H9 (cell line): ENCODE measurements around the gene MYO7A. TPM values are rescaled to one million over a fixed set of nuclear protein-coding genes. Genes with fewer than 3 reads are reported as not detected.

Experiments
- DNase-seq: peaks from one replicate; pipeline ENCODE4 v3.0.0-alpha.2; 2017
- H2AFZ ChIP-seq: one replicate; pipeline ENCODE4 v1.6.1; 2013; ENCODE audit warnings: mild to moderate bottlenecking, low read length, control low read depth, moderate library complexity
- H2AK5ac ChIP-seq: 2 replicates; pipeline ENCODE4 v1.6.1; 2013; ENCODE audit warnings: low read length, control low read depth, mixed read lengths; ENCODE audit not compliant: insufficient read length
- H2BK120ac ChIP-seq: one replicate; pipeline ENCODE4 v1.6.1; 2013; ENCODE audit warnings: low read depth, mild to moderate bottlenecking, low read length, control low read depth, inconsistent platforms; ENCODE audit not compliant: poor library complexity, severe bottlenecking
- H2BK12ac ChIP-seq: 2 replicates; pipeline ENCODE4 v1.6.1; 2013; ENCODE audit warnings: low read length, control low read depth, mixed read lengths, low read depth; ENCODE audit not compliant: insufficient read length
- H2BK15ac ChIP-seq: 2 replicates; pipeline ENCODE4 v1.6.1; 2013; ENCODE audit warnings: low read depth, low read length, control low read depth
- H2BK20ac ChIP-seq: one replicate; pipeline ENCODE4 v1.6.1; 2013; ENCODE audit warnings: low read depth, mild to moderate bottlenecking, low read length, control low read depth, inconsistent platforms; ENCODE audit not compliant: poor library complexity, severe bottlenecking
- H2BK5ac ChIP-seq: 2 replicates; pipeline ENCODE4 v1.6.1; 2013; ENCODE audit warnings: low read length, control low read depth, mixed read lengths; ENCODE audit not compliant: insufficient read length
- H3K14ac ChIP-seq: 2 replicates; pipeline ENCODE4 v1.6.1; 2013; ENCODE audit warnings: low read length, control low read depth; ENCODE audit not compliant: insufficient read depth
- H3K18ac ChIP-seq: 2 replicates; pipeline ENCODE4 v1.6.1; 2013; ENCODE audit warnings: low read depth, mild to moderate bottlenecking, mixed read lengths, low read length, control low read depth; ENCODE audit not compliant: insufficient read length
- H3K23ac ChIP-seq: 2 replicates; pipeline ENCODE4 v1.6.1; 2013; ENCODE audit warnings: low read length, control low read depth, mixed read lengths, low read depth; ENCODE audit not compliant: insufficient read length
- H3K23me2 ChIP-seq: 2 replicates; pipeline ENCODE4 v1.6.1; 2013; ENCODE audit warnings: low read depth, mild to moderate bottlenecking, mixed read lengths, low read length, control low read depth; ENCODE audit not compliant: insufficient read length, poor library complexity, severe bottlenecking
- H3K27ac ChIP-seq: 2 replicates; pipeline ENCODE4 v1.5.1; 2013; ENCODE audit warnings: low read length, control low read depth, mixed read lengths, low read depth; ENCODE audit not compliant: insufficient read length
- H3K27me3 ChIP-seq: 2 replicates; pipeline ENCODE4 v1.6.1; 2013; ENCODE audit warnings: low read length, control low read depth, inconsistent platforms; ENCODE audit not compliant: insufficient read depth
- H3K4ac ChIP-seq: 2 replicates; pipeline ENCODE4 v1.6.1; 2013; ENCODE audit warnings: low read depth, mild to moderate bottlenecking, control low read depth, inconsistent platforms, low read length, moderate library complexity
- H3K4me1 ChIP-seq: 2 replicates; pipeline ENCODE4 v1.6.1; 2013; ENCODE audit warnings: low read length, control low read depth, inconsistent platforms; ENCODE audit not compliant: insufficient read depth
- H3K4me2 ChIP-seq: 2 replicates; pipeline ENCODE4 v1.6.1; 2013; ENCODE audit warnings: low read length, control low read depth, mixed read lengths; ENCODE audit not compliant: insufficient read length, insufficient read depth
- H3K56ac ChIP-seq: 2 replicates; pipeline ENCODE4 v1.6.1; 2013; ENCODE audit warnings: low read depth, mild to moderate bottlenecking, mixed read lengths, low read length, control low read depth; ENCODE audit not compliant: insufficient read length
- H3K79me1 ChIP-seq: 2 replicates; pipeline ENCODE4 v1.6.1; 2013; ENCODE audit warnings: low read depth, mild to moderate bottlenecking, moderate library complexity, low read length, control low read depth, inconsistent platforms; ENCODE audit not compliant: insufficient read depth, poor library complexity, severe bottlenecking
- H3K79me2 ChIP-seq: 2 replicates; pipeline ENCODE4 v1.6.1; 2013; ENCODE audit warnings: low read length, control low read depth, inconsistent platforms; ENCODE audit not compliant: insufficient read depth
- H3K9ac ChIP-seq: 2 replicates; pipeline ENCODE4 v1.6.1; 2013; ENCODE audit warnings: low read length, control low read depth, mixed read lengths; ENCODE audit not compliant: insufficient read length; ENCODE audit errors: extremely low read depth
- H3K9me3 ChIP-seq: one replicate; pipeline ENCODE4 v1.6.1; 2013; ENCODE audit warnings: low read depth, low read length, inconsistent platforms; ENCODE audit not compliant: control insufficient read depth
- H3T11ph ChIP-seq: one replicate; pipeline ENCODE4 v1.6.1; 2013; ENCODE audit warnings: mild to moderate bottlenecking, low read length, control low read depth, inconsistent platforms
- H4K20me1 ChIP-seq: one replicate; pipeline ENCODE4 v1.6.1; 2013; ENCODE audit not compliant: control insufficient read depth, insufficient read length, insufficient read depth
- H4K5ac ChIP-seq: 2 replicates; pipeline ENCODE4 v1.6.1; 2013; ENCODE audit warnings: low read depth, mild to moderate bottlenecking, mixed read lengths, low read length, control low read depth; ENCODE audit not compliant: insufficient read length
- H4K8ac ChIP-seq: replicated peaks from 2 replicates; pipeline ENCODE4 v1.6.1; 2013; ENCODE audit warnings: low read length, control low read depth, mixed read lengths, low read depth; ENCODE audit not compliant: insufficient read length
- H4K91ac ChIP-seq: 2 replicates; pipeline ENCODE4 v1.6.1; 2013; ENCODE audit warnings: low read depth, mild to moderate bottlenecking, moderate library complexity, mixed read lengths, low read length, control low read depth; ENCODE audit not compliant: insufficient read length
- H3K27ac Mint-ChIP-seq, 3 experiments: 2 replicates in 2 of 3; 3 replicates in 1 of 3; pipeline ENCODE4 v1.8.0; 2020 to 2021; ENCODE audit warnings: mixed read lengths in 3 of 3, mild to moderate bottlenecking in 1 of 3, moderate library complexity in 1 of 3
- H3K27me3 Mint-ChIP-seq: 2 replicates; pipeline ENCODE4 v1.8.0; 2021; ENCODE audit warnings: low read depth, mild to moderate bottlenecking, moderate library complexity, mixed read lengths
- H3K36me3 Mint-ChIP-seq, 3 experiments: 2 replicates in 2 of 3; 3 replicates in 1 of 3; pipeline ENCODE4 v1.8.0; 2020 to 2021; ENCODE audit warnings: low read depth in 3 of 3, mixed read lengths in 3 of 3; ENCODE audit not compliant: insufficient read depth in 1 of 3
- H3K4me1 Mint-ChIP-seq, 2 experiments: 2 replicates each; pipeline ENCODE4 v1.8.0; 2020; ENCODE audit warnings: mixed read lengths in 2 of 2
- H3K4me3 Mint-ChIP-seq, 2 experiments: 2 replicates in 1 of 2; 3 replicates in 1 of 2; pipeline ENCODE4 v1.8.0; 2020 to 2021; ENCODE audit warnings: mild to moderate bottlenecking in 2 of 2, mixed read lengths in 2 of 2, moderate library complexity in 1 of 2
- H3K9me3 Mint-ChIP-seq, 2 experiments: 2 replicates in 1 of 2; 3 replicates in 1 of 2; pipeline ENCODE4 v1.8.0; 2020; ENCODE audit warnings: mild to moderate bottlenecking in 2 of 2, mixed read lengths in 2 of 2, moderate library complexity in 1 of 2
- CTCF ChIP-seq: fragments of 200-600 bp; sonication (generic); conservative IDR thresholded peaks from 3 replicates; pipeline ENCODE4 v1.8.0; 2021; ENCODE audit warnings: antibody characterized with exemption, mild to moderate bottlenecking
- WGBS: extraction: QIAGEN DNeasy Blood & Tissue Kit; methylation state at CpG from one replicate; pipeline ENCODE4 v1.1.7; 2013; ENCODE audit warnings: missing lambda C conversion rate, low lambda C conversion rate, mixed read lengths; ENCODE audit not compliant: insufficient read length; ENCODE audit errors: extremely low coverage; 5-methylcytosine and 5-hydroxymethylcytosine counted together
- total RNA-seq: library from RNA; stranded (reverse); gene quantifications from 2 replicates; pipeline ENCODE4 v1.2.1, GENCODE V29; 2021

MYO7A gene
- total RNA-seq, 1 experiment from 2014 or later = 1.6 TPM

- Histone ChIP-seq H2BK12ac (no peak overlapping the region), H3K27ac (no peak overlapping the region), H2BK120ac (no peak overlapping the region), H3T11ph (no peak overlapping the region), H3K79me1 (no peaks in the 10 kb centered on the region), H3K4me2 (no peak overlapping the region), H2BK20ac (no peak overlapping the region), H4K91ac (no peak overlapping the region), H3K79me2 (no peaks in the 10 kb centered on the region), H3K23ac (no peak overlapping the region), H2AFZ (no peak overlapping the region), H2AK5ac (no peak overlapping the region), H4K5ac (no peak overlapping the region), H3K23me2 (no peaks in the 10 kb centered on the region), H3K9me3 (no peaks in the 10 kb centered on the region), H2BK15ac (no peak overlapping the region), H3K27me3 (no peaks in the 10 kb centered on the region), H3K14ac (no peak overlapping the region), H3K9ac (no peak overlapping the region), H3K18ac (no peak overlapping the region), H3K4ac (no peak overlapping the region), H4K20me1 (no peaks in the 10 kb centered on the region), H3K56ac (no peak overlapping the region), H4K8ac (no peak overlapping the region), H2BK5ac (no peak overlapping the region), H3K4me1 (no peaks in the 10 kb centered on the region)
- Mint-ChIP-seq H3K27ac (no peak overlapping the region), H3K4me3 (no peak overlapping the region), H3K9me3 (no peaks in the 10 kb centered on the region), H3K27me3 (no peaks in the 10 kb centered on the region), H3K4me1 (peaks cover 5 to 8% of the 10 kb centered on the region in 2 experiments), H3K36me3 (peaks cover 0 to 10% (median 3%) of the 10 kb centered on the region in 3 experiments; a peak in 6 of 7 replicates)
- TF ChIP-seq CTCF = no peak
- WGBS = no CpG with 5 or more reads among the region's 7 CpGs
- DNase-seq = no peak
Observed at GRCh38 chr11:77117492-77117891, 10.6 kb upstream of the MYO7A start.
